ENCODE measurements around the gene ESAM.

Gene ESAM, protein sequence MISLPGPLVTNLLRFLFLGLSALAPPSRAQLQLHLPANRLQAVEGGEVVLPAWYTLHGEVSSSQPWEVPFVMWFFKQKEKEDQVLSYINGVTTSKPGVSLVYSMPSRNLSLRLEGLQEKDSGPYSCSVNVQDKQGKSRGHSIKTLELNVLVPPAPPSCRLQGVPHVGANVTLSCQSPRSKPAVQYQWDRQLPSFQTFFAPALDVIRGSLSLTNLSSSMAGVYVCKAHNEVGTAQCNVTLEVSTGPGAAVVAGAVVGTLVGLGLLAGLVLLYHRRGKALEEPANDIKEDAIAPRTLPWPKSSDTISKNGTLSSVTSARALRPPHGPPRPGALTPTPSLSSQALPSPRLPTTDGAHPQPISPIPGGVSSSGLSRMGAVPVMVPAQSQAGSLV

GRCh38 chr11:124762105-124762623 lies at the start of gene ESAM:
Gene ESAM (minus strand): TSS chr11:124762290. CDS start chr11:124762154, 136 bp downstream.
- peak; percentile 43 for DNase-seq (ENCODE audit: low read depth)

- no peak for DNase-seq (ENCODE audit: low read depth)
Observed at GRCh38 chr11:124811399-124812125, 49.5 kb upstream of the ESAM start.

- DNase-seq (ENCODE audit: low read depth) = no peak
Observed at GRCh38 chr11:124807660-124808270, 45.7 kb upstream of the ESAM start.

- DNase-seq (ENCODE audit: low read depth) = no peak
Observed at GRCh38 chr11:124807201-124807600, 45.1 kb upstream of the ESAM start.

GRCh38 chr11:124804884-124805283 lies 42.8 kb upstream of the ESAM start:
- no peak for DNase-seq (ENCODE audit: low read depth)

GRCh38 chr11:124801636-124802312 lies 39.7 kb upstream of the ESAM start:
- DNase-seq (ENCODE audit: low read depth) = no peak

GRCh38 chr11:124801014-124801413 lies 38.9 kb upstream of the ESAM start:
- no peak for DNase-seq (ENCODE audit: low read depth)

DNA sequence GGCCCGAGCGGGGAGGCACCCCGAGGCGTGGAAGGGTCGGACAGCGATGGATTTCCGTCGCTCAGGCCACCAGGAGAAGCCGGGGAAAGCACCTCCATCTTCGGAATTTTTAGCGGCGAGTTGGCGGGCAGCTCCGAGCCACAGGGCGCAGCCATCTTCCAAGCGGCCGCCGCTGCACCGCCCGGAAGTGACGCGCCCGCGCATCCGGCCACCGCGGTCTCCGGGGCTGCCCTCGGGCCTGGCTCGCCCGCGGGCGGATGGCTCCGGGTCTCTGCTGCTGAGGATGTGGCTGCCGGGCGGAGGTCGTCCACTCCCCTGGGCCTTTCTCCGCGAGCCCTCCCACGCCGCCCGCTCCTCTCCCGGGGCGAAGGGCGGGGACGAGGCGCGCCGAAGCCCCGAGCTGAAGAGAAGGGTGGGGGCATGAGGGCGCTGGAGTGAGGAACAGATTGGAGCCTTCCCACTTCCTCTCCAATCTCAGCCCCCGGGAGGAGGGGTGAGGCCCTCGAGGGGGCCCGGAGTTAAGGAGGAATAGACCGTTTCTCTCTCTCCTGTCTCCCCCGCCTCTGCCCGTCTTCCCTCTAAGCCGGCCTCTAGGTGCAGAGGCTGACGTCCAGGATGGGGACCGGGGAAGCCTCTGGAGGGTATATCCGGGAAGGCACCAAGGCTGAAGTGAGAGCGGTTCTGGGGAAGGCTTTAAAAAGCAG lies 38.3 kb upstream of the ESAM start, which contains the start of gene MSANTD2:
Gene MSANTD2 (minus strand): TSS at position 181 of the 704 bp plus-strand sequence. CDS start 26 bp downstream, at position 155.
- DNase-seq (ENCODE audit: low read depth) = peak; percentile 63

- peak; percentile 3 for DNase-seq (ENCODE audit: low read depth)
Observed at GRCh38 chr11:124799348-124800225, 37.5 kb upstream of the ESAM start.

DNA sequence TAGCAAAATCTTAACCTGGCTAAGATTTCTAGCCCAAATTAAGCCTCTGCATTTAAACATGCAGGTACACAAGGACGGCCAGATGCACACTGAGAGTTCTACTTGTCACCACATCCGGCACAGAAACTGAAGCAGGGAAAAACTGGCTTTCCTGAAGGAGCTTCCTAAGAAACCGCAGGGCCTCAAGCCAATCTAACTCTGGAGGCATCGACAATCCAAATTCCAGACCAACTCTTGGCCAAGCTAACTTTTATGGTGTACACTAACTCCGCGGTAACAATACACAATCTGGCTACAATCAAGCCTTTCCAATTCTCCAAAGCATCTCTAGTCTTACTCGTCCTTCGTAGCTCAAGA lies 36.9 kb upstream of the ESAM start:
- no peak for DNase-seq (ENCODE audit: low read depth)

- DNase-seq (ENCODE audit: low read depth) = no peak
Observed at GRCh38 chr11:124796312-124796711, 34.2 kb upstream of the ESAM start.

DNA sequence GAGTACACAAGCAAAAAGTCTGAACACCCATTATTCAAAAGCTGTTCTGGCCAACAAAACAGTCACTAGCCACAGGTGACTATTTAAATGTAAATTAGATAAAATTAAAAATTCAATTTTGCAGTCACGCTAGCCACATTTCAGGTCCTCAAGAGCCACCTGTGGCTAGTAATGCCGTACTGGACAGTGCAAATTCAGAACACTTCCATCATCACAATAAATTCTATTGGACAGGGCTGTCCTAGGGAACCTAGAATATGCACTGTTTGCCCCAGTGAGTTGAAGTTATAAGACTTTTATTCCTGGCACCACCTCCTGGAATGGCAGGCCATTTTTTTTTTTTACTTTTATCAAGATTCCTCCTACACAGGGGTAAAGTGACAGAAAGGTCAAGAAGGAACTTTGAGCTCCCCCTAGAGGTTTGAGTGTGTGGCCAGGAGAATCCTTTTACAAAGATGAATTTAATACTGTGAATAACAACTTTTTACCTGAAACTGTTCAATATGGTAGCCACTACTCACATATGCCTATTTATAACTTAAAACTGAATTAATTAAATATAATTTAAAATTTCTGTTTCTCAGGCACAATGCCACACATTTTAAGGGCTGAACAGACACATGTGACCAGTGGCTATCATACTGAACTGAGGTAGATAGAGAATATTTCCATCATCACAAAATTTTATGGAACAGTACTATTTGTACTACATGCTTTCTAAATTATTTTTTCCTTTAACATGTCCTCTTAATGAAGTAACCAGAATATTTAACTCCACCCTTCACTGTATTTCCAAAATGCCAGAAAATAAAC lies 31.6 kb upstream of the ESAM start:
- DNase-seq (ENCODE audit: low read depth) = no peak

DNA sequence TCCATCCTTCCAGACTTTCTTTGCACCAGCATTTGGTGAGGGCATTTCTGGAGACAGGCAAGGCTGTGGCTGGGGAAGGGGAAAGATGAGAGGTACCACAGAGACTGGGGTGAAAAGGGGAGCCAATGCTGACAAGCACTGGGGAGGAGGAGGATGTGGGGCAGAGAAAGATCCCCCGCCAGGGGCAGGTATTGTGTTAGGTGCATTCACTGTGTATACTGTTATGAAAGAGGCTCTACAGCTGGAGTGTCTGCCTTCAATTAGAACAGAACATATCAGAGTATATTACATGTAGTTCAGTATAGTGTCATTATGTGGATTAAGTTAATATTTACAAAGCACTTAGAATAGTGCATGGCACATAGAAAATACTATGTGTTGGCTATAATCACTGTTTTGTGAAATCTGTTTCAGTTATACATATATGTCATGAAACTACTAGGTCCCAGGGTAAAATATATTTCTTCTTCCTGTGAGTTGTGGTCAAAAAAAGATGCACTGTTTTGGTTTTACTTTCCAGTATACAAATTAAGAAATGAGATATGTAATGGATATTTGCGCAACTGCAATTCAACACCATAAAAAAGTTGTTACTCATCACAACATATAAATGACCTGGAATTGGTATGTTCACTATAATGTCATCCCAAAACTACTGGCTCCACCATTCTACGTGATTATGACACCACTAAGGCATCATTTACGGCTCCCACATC lies 29.7 kb upstream of the ESAM start:
- no peak for DNase-seq (ENCODE audit: low read depth)

DNA sequence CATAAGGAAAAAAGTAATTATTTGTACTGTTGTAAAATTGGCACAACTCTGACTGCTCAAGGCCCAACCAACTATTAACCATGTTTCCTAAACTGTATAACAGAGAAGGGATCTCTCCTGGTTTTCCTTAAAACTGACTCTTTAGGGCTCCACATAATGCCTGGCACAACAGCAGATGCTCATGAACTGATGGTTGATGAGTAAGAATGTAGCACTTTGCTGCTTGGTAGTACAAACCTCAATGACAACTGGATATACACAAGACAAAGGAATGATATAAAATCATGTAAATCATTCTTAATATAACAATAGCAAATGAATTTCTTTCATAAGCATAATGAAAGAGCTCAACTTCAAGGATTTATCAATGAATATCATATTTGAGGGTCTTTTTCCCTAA lies 26.4 kb upstream of the ESAM start:
- DNase-seq (ENCODE audit: low read depth) = no peak

- no peak for DNase-seq (ENCODE audit: low read depth)
Observed at GRCh38 chr11:124784051-124784450, 22.0 kb upstream of the ESAM start.

GRCh38 chr11:124783002-124783401 lies 20.9 kb upstream of the ESAM start:
- no peak for DNase-seq (ENCODE audit: low read depth)

GRCh38 chr11:124779568-124779967 lies 17.5 kb upstream of the ESAM start:
- no peak for DNase-seq (ENCODE audit: low read depth)

DNA sequence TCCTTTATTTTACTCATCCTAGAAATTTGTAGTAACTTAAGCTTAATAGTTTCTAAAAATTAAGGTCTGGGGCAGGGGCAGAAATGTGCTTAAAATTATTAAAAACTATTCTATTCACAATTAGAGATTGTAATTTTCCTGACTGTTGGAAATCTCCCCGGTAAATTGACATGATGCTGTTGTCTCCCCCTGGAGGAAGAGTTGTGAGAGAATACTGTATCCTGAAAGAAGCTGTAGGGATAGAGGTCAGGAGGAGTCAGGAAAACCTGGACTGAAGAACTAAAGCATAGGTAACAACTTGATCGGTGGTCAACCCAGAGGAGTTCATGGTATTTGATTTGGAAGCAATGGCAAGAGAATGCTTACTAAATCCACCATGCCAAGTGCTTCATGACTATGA lies 16.2 kb upstream of the ESAM start:
- DNase-seq (ENCODE audit: low read depth) = no peak
